Measurements from ENCODE around the gene ERGIC2.

GRCh38 chr12:29428633-29429032, 47.7 kb upstream of the ERGIC2 start:
- TF ChIP-seq CTCF (IDR thresholded peaks at IDR 0.05) = no peak
- no peak for TF ChIP-seq EP300 (IDR thresholded peaks at IDR 0.05)
- TF ChIP-seq POLR2AphosphoS5 (IDR thresholded peaks at IDR 0.05) = no peak

Data from suprapubic skin (tissue), 4 donors.